Breast epithelium (tissue), 3 donors: ENCODE measurements around the gene HYAL4.

ENCODE experiments used
- CTCF ChIP-seq, 3 donors: fragments of 450-650 bp; IDR thresholded peaks; one replicate each; pipeline ENCODE4 v1.5.1; 2016 to 2017; ENCODE audit warnings: antibody characterized with exemption in 3 of 3, mild to moderate bottlenecking in 3 of 3, moderate library complexity in 3 of 3
- POLR2A ChIP-seq: fragments of 450-650 bp; IDR thresholded peaks from one replicate; pipeline ENCODE4 v1.6.1; 2016; ENCODE audit warnings: antibody characterized with exemption, mild to moderate bottlenecking, moderate library complexity

- TF ChIP-seq POLR2A (no peak), CTCF (IDR thresholded peaks at IDR 0.05) (no peak)
Observed at GRCh38 chr7:123879628-123880027, 34.7 kb downstream of the HYAL4 start.
